HG03108 (cell line): ENCODE results near the gene CTXND1.

Experiments
- ATAC-seq: cut with Tn5 transposase; IDR thresholded peaks from one replicate; pipeline ENCODE4 v1.9.1; 2021; ENCODE audit warnings: moderate library complexity; ENCODE audit not compliant: unreplicated experiment

The CTXND1 gene

GRCh38 chr15:80183306-80183705 lies 68.7 kb downstream of the CTXND1 start:
- no peak for ATAC-seq

DNA sequence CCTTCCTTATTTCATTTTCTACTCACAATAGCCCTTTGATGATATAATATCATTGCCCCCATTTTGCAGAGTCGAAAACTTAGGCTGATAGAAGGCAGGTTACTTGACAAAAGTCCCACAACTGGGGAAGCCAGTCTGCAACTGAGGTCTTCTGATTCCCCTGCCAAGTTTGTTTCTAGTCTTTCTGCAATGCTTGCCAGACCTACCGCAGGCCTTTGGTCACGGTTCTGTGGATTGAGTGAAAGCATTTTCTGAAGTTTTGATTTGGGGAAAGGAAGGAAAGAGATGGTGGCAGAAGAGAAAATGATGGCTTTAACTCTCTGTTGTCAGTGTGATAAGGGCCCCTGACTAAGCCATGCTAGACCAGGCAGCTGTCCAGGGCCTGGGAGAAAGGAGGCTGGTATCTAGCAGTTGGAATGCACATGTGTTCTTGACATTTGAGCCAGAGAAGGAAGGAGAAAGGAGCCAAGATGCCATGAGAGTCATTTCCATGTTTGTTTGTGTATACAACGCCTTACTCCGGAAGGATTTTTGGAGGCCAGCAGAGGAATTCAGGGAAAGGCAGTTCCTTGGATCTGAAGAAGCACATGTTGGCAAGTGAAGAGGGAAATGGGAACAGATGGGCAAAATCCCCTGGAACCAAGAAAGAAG lies 69.3 kb downstream of the CTXND1 start:
- ATAC-seq, result no peak

DNA sequence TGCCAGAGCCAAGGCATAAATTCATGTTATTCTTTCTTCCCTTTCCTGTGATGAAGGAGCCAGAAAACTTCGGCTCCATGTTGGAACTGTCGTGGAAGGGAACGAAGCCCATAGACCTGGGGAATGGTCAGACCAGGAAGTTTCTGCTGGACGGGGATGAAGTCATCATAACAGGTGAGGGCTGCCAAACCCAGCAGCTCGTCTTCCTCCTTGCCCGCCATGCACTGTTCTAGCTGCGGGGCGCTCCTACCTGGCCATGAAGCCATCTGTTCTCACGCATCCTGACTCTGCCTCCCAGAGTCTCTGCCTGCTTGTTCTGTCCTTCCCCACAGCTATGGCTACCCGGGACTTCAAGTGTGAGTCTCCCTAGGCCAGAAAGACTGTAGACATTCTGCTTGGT lies 71.0 kb downstream of the CTXND1 start:
- ATAC-seq, result no peak

DNA sequence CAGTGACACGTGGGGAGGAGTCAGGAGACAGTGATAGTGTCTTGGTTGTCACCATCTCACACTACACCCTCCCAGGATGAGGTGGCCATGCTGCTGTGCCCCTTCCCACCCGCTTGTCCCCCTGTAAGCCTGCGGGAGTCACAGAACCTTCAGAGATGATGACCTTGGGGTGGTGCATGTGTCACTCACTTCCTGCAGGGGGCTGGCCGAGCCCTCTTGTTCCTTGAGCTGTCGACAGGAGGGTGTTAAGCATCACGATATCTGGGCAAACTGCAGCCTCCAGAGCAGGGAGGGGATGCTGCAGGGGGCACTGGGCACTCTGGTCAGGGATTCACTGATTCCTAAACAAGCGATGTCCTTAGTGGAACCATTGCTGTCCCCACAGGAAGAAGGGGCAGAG lies 71.5 kb downstream of the CTXND1 start:
- ATAC-seq, result no peak

GRCh38 chr15:80179935-80180334 lies 72.1 kb downstream of the CTXND1 start:
- no peak for ATAC-seq

DNA sequence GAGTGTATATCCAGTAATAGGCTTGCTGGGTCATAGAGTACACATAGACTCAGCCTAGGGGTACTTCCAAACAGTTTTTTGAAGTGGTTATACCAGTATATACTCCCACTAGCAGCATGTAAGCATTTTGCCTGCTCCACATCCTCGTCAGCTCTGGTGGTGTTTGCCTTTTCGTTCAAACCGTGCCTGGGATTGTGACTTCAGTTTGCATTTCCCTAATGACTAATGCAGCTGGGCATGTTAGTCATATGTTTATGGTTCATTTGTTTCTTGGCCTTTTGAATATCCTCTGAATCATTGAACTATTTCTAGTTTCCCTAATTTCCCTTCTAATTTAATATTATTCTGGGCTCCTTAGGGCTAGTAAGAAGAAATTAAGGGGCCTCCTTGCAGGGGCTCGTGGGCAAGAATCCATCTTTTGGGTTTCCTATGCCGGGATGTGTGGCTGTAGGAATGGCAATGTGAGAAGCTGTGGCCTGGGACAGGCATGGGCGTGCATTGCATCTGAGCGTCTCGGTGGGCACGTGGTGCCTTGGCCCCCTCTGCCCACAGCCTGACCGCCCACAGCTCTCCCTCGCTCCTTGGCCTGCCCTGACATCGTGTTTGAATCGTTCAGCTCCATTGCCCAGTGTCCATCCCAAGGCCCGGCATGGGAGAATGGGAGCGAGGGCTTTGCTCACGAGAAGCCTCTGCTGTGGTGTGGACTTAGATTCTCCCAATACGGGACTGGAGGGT lies 72.8 kb downstream of the CTXND1 start:
- ATAC-seq, result no peak

- ATAC-seq, result no peak
These were observed 74.9 kb downstream of the CTXND1 start for GRCh38 chr15:80177156-80177555.

DNA sequence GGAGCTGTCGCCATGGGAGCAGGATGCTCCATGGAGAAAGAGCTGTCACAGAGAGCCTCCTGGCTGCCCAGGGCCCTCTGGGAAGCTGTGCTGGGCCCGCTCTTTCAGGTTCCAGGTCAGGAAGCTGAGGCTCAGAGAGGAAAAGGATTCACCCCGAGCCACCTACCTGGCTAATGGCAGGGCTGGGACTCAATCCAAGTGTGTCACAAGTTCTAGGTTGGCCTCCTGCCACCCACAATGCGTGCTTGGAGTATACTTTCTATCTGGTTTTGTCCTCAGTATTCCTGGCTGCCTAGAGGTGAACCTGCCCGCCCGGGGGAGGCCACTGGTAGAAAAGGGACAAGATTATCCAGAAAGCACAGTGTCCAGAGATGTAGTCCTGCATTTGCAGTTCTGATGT lies 75.6 kb downstream of the CTXND1 start:
- no peak for ATAC-seq

DNA sequence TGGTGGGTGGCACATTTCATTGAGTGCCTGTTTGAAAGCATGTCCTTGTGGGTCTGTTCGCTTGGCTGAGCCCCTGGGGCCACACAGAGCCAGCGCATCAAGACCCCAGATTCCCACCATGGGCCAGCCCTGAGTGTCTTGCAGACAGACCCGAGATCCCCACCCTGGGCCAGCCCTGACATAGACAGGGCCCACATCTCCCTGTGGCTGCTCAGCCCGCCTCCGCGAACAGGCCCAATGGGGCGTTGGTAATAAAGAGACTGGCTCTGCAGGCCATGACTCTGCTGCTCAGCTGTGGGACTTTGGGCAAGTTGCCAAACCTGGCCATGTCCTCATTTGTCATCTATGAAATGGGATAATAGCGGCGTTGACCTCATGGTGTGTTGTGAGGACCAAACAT lies 76.6 kb downstream of the CTXND1 start:
- no peak for ATAC-seq

DNA sequence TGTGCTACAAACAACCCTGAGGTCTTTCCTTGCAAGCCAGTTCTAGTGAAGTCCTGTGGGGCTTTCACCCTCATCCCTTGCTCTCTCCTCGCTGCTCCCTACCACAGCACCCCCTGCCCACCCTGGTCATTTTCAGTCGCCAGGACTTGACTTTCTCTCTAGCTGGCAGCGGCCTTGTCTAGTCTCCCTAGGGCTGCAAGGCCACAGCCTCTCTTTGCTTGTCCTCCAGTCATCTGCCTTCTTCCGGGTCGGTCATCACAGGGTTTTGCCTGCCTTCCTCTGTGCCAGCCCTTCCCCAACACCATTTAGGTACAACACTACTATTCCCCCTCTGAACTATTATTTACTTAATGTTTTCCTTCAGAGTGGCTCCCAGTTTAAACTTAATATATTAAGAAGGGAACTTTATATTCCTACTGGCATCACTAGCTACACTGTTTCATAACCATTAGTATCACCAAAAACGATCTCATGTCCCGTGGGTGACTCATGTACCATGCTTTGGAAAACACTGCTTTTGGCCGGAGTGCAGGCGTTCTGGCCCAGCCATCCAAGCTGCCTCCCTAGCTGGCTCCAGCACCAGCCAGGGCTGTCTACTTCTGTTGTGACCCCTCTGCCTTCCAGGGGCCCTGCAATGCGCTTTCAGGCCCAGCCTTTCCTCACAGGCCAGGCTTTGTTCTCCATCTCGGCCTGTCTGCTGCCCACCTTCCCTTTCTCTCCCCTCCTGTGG lies 77.8 kb downstream of the CTXND1 start:
- no peak for ATAC-seq

GRCh38 chr15:80173022-80173759 lies 78.8 kb downstream of the CTXND1 start:
- no peak for ATAC-seq

- ATAC-seq, result no peak
These were observed 79.6 kb downstream of the CTXND1 start for GRCh38 chr15:80172401-80172800.

- no peak for ATAC-seq
These were observed 80.2 kb downstream of the CTXND1 start for GRCh38 chr15:80171787-80172186.

DNA sequence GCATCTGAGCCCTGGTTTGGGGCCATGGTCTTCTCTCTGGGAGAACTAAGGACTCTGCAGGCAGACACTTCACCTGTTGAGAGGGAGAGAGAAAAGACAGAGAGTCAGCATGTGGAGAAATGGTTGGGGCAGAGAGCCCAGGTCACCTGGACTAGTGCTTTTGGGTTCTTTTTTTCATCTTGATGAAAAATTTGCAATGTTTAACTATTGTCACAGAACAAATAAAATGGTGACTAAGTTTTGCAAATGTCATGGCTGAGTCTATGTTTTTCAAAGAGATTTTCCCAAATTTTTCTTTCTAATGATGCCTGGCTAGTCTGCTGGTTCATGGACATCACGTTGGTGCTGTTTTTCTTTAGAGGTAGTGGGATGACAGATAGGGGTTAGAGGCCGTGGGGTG lies 81.4 kb downstream of the CTXND1 start:
- ATAC-seq, result no peak

DNA sequence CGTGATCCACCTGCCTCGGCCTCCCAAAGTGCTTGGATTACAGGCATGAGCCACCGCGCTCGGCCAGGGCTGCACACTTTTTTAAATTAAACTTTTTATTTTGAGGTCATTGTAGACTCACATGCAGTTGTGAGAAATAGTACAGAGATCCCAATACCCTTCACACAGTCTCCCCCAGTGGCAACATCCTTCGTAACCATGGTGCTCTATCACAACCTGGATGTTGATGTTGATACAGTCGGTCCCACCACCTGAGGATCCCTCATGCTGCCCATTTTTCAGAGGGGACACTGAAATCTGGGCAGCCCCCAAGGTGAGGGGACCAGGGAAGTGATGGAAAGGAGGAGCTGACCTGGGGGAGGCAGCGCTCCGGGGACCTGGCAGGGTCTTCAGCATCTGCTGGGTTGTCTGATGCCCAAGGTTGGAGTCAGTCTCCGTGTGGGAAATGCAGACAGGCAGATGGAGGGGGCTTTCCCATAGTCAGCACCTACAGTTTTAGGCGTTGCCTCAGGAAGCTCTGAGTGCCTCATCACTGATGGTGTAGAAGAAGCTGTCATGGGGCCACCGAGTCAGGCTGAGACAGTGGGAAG lies 82.2 kb downstream of the CTXND1 start:
- no peak for ATAC-seq

GRCh38 chr15:80168421-80168820 lies 83.6 kb downstream of the CTXND1 start:
- no peak for ATAC-seq

DNA sequence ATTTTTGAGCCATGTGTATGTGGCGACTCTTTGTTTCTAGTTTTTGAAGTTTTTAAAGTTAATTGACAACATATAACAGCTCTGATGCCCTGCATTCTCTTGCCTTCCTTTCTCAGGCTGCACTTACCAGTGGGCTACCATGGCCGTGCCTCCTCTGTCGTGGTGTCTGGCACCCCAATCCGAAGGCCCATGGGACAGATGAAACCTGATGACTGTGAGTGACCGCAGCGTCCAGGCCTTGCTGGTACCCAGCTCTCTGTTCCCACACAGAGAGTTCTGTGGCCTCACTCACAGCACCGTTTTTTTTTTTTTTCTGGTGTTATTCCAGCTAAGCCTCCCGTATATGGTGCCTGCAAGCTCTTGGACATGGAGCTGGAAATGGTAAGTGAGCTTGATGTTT lies 84.1 kb downstream of the CTXND1 start:
- ATAC-seq, result no peak

DNA sequence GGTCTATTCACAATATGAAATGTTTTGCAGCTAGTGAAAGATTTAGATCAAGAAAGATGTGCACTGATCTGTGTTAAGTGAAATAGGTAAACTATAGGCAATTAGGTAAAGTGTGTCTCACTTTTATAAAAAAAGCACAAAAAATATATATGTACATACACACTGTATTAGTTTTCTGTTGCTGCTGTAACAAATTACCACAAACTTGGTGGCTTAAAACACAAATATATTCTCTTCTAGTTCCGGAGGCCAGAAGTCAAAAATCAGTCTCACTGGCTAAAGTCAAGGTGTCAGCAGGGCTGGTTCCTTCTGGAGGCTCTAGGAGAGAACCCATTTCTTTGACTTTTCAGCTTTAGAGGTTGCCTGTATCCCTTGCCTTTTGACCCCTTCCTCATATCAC lies 88.1 kb downstream of the CTXND1 start:
- no peak for ATAC-seq

- no peak for ATAC-seq
These were observed 88.8 kb downstream of the CTXND1 start for GRCh38 chr15:80163217-80163616.

- ATAC-seq, result no peak
These were observed 89.9 kb downstream of the CTXND1 start for GRCh38 chr15:80162059-80162554.

DNA sequence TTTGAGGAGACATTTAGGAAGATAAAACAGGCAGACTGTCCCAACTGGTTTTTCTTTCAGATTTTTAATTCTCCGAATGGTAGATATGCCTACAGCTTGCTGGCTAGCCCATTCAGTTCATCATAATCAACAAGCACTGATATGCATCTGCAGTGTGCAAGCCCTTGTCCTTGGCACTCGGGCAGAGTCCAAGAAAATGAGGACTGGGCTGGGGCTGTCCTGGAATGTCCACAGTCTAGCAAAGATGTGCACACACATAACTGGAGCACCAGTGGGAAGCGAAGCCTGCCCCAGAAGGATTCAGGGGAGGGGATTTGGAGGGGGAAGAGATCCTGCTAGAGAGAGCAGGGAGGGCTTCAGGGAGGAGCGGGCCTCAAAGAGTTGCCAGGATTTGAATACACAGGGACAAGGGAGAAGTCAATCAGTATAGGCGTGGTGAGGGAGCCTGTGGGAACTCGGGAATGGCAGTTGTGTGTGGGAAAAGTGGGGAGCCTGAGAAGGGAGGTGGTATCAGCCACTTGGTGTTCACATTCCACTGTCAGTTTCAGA lies 90.5 kb downstream of the CTXND1 start:
- ATAC-seq, result no peak
